C4-2B (cell line): ENCODE results near the gene ADARB2.

Source experiments
- CTCF ChIP-seq: fragments of 450-650 bp; conservative IDR thresholded peaks from 2 replicates; pipeline ENCODE4 v1.5.1; 2017; ENCODE audit warnings: mild to moderate bottlenecking
- ZFX ChIP-seq: fragments of 450-650 bp; IDR thresholded peaks from 2 replicates; pipeline ENCODE4 v1.6.1; 2017

DNA sequence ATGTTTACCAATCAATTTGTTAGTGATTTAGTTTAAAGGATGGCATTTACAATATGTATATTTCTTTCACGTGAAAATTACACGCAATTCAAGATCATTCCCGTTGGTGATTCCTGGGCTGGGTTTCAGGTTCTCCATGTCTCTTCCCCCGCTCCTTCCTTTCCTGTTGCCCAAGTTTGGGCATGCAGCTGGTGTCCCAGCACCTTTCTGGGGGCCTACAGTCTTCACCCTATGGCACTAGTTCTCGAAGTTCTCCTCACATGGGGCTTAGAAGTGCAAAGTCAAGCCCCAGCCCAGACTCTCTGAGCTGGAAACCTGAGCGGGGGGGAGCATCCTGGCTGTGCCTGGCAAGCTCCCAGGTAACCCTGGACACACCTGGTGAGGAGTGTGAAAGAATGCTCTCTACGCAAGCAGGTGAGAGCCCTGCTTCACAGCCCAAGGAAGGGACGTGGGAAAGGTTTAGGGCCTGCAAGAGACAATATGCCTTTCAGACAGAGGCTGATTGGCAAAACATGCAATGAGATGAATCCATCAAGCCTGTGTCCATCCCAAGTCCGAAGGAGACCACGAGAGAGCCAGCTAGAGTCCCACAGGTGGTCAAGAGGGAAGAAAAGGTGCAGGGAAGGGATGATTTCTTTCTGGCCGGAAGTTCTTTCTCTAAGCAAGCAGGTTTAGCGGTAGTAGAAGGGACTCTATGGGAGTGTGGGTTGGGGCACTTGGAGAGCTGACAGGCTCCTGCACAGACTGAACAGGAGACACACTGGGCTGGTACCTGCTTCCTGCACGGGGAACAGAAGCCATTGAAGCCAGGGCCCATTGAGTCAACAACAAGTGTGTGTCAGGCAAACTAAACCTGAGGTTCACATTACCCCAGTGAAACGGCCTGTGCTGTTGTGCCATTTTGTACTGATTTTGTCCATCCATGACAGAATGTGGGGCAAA, 131.1 kb downstream of the ADARB2 start:
- no peak for TF ChIP-seq CTCF
- no peak for TF ChIP-seq ZFX
